OCI-LY3 (cell line): ENCODE results near the gene OAT.

Source experiments
- H2AFZ ChIP-seq: fragments of 200-600, 300-600 bp; shearing (Covaris generic); 2 replicates; pipeline ENCODE4 v1.6.0; 2014; ENCODE audit warnings: antibody characterized with exemption, low read depth, low read length
- H3K27ac ChIP-seq: fragments of 200-600, 300-600 bp; sonication (generic); 2 replicates; pipeline ENCODE4 v1.5.1; 2014; ENCODE audit warnings: mild to moderate bottlenecking, low read length, moderate library complexity, mixed read lengths
- H3K27me3 ChIP-seq: fragments of 200-600, 300-600 bp; sonication (generic); 2 replicates; pipeline ENCODE4 v1.6.1; 2014; ENCODE audit warnings: low read depth, low read length, mixed read lengths
- H3K36me3 ChIP-seq: fragments of 200-600, 300-600 bp; sonication (generic); replicated peaks from 2 replicates; pipeline ENCODE3; 2014; ENCODE audit warnings: low read depth, low read length, mixed read lengths
- H3K4me1 ChIP-seq: fragments of 300-600, 200-600 bp; sonication (generic); 2 replicates; pipeline ENCODE4 v1.6.1; 2014; ENCODE audit warnings: low read length, mixed read lengths
- H3K4me2 ChIP-seq: fragments of 200-600, 300-600 bp; sonication (generic); 2 replicates; pipeline ENCODE4 v1.6.1; 2014; ENCODE audit warnings: low read length, mixed read lengths
- H3K4me3 ChIP-seq: fragments of 300-600, 200-600 bp; sonication (generic); 2 replicates; pipeline ENCODE4 v1.5.1; 2014; ENCODE audit warnings: antibody characterized with exemption, mild to moderate bottlenecking, low read length, moderate library complexity
- H3K79me2 ChIP-seq: fragments of 300-600, 200-600 bp; shearing (Covaris generic); 2 replicates; pipeline ENCODE4 v1.6.1; 2014; ENCODE audit warnings: mild to moderate bottlenecking, low read length, mixed read lengths
- H3K9ac ChIP-seq: fragments of 300-600, 200-600 bp; shearing (Covaris generic); 2 replicates; pipeline ENCODE4 v1.6.0; 2014; ENCODE audit warnings: mild to moderate bottlenecking, low read length, moderate library complexity
- H3K9me3 ChIP-seq: fragments of 200-600, 300-600 bp; shearing (Covaris generic); 2 replicates; pipeline ENCODE4 v1.6.1; 2014; ENCODE audit warnings: low read length, mixed read lengths; ENCODE audit not compliant: insufficient read depth
- H4K20me1 ChIP-seq: fragments of 200-600, 300-600 bp; sonication (generic); 2 replicates; pipeline ENCODE4 v1.6.1; 2016; ENCODE audit warnings: low read length, mixed read lengths; ENCODE audit not compliant: insufficient read depth
- CTCF ChIP-seq: fragments of 200-600, 300-600 bp; sonication (generic); IDR thresholded peaks from 2 replicates; pipeline ENCODE4 v1.5.1; 2014; ENCODE audit warnings: antibody characterized with exemption, low read length, low read depth
- EZH2phosphoT487 ChIP-seq: fragments of 200-600 bp; shearing (Covaris generic); IDR thresholded peaks from 2 replicates; pipeline ENCODE4 v1.6.1; 2018; ENCODE audit warnings: antibody characterized with exemption, mixed run types, low read depth

The OAT gene

DNA sequence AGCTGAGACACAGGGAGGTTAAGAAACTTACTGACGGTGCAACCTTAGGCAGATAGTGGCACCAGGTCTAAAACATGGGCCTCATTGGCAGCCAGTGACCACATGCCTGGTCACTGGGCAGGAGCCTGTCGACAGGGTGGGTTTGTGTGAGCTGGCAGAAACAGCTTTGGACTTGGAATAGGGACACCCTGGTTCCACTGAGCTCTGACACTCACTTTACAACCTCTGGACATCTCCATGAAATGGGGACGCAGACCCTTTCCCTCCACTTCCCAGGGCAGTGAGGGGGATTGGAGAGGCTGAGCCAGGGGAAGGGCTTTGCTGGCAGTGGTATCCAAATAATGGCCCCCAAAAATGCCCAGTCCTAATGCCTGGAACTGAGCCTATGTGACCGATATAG lies 49.7 kb downstream of the OAT start:
- H3K27ac ChIP-seq, result no peak overlapping the region
- no peak for TF ChIP-seq CTCF
- no peak for TF ChIP-seq EZH2phosphoT487
- H3K4me1 ChIP-seq, result no peaks in the 10 kb centered on the region
- no peaks in the 10 kb centered on the region for H4K20me1 ChIP-seq
- no peak overlapping the region for H3K9ac ChIP-seq
- no peaks in the 10 kb centered on the region for H3K36me3 ChIP-seq
- no peaks in the 10 kb centered on the region for H3K9me3 ChIP-seq
- H3K27me3 ChIP-seq, result peaks cover 22% of the 10 kb centered on the region
- no peaks in the 10 kb centered on the region for H3K79me2 ChIP-seq
- H3K4me2 ChIP-seq, result no peak overlapping the region
- no peak overlapping the region for H2AFZ ChIP-seq
- no peak overlapping the region for H3K4me3 ChIP-seq

- H4K20me1 ChIP-seq, result no peaks in the 10 kb centered on the region
- no peak overlapping the region for H3K4me2 ChIP-seq
- H3K9ac ChIP-seq, result no peak overlapping the region
- no peaks in the 10 kb centered on the region for H3K36me3 ChIP-seq
- no peaks in the 10 kb centered on the region for H3K9me3 ChIP-seq
- H3K27me3 ChIP-seq, result peaks cover 13% of the 10 kb centered on the region
- H3K79me2 ChIP-seq, result no peaks in the 10 kb centered on the region
- no peak for TF ChIP-seq CTCF
- TF ChIP-seq EZH2phosphoT487, result no peak
- H3K4me3 ChIP-seq, result no peak overlapping the region
- no peaks in the 10 kb centered on the region for H3K4me1 ChIP-seq
- H3K27ac ChIP-seq, result no peak overlapping the region
- no peak overlapping the region for H2AFZ ChIP-seq
Measured at GRCh38 chr10:124367936-124368335, 50.8 kb downstream of the OAT start.

DNA sequence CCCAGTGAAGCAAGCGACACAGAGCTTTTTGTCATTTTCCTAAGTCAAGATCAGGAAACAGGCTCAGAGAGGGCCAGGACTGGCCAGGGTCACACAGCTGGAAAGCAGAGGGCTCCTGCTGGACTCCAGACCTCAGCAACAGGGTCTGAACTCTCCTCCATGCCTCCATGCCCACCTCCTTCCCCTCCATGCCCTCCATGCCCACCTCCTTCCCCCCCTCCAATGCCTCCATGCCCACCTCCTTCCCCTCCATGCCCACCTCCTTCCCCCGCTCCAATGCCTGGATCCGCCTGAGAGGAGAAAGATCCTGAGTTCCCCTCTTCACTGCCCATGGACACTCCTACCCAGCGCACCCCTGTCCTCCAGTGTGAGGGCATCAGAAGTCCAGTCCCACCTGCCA lies 51.3 kb downstream of the OAT start:
- no peaks in the 10 kb centered on the region for H4K20me1 ChIP-seq
- H3K4me3 ChIP-seq, result no peak overlapping the region
- H3K27me3 ChIP-seq, result peaks cover 8% of the 10 kb centered on the region
- H3K27ac ChIP-seq, result no peak overlapping the region
- H3K79me2 ChIP-seq, result no peaks in the 10 kb centered on the region
- TF ChIP-seq CTCF (no peak), EZH2phosphoT487 (no peak)
- H3K9me3 ChIP-seq, result no peaks in the 10 kb centered on the region
- no peak overlapping the region for H2AFZ ChIP-seq
- H3K4me2 ChIP-seq, result no peak overlapping the region
- no peak overlapping the region for H3K9ac ChIP-seq
- no peaks in the 10 kb centered on the region for H3K4me1 ChIP-seq
- no peaks in the 10 kb centered on the region for H3K36me3 ChIP-seq

- H4K20me1 ChIP-seq, result no peaks in the 10 kb centered on the region
- no peak overlapping the region for H2AFZ ChIP-seq
- H3K27me3 ChIP-seq, result peaks cover 2% of the 10 kb centered on the region; the same call in 1 of the 2 replicates
- no peaks in the 10 kb centered on the region for H3K79me2 ChIP-seq
- no peak overlapping the region for H3K27ac ChIP-seq
- H3K4me1 ChIP-seq, result no peaks in the 10 kb centered on the region
- no peaks in the 10 kb centered on the region for H3K9me3 ChIP-seq
- H3K36me3 ChIP-seq, result no peaks in the 10 kb centered on the region
- no peak overlapping the region for H3K4me3 ChIP-seq
- no peak overlapping the region for H3K4me2 ChIP-seq
- TF ChIP-seq CTCF (no peak), EZH2phosphoT487 (no peak)
- H3K9ac ChIP-seq, result no peak overlapping the region
Measured at GRCh38 chr10:124366825-124367224, 51.9 kb downstream of the OAT start.
